GM21825 (cell line): ENCODE results near the gene MYH10.

Experiments used
- ATAC-seq: cut with Tn5 transposase; IDR thresholded peaks from one replicate; pipeline ENCODE4 v1.9.1; 2021; ENCODE audit warnings: mild to moderate bottlenecking, moderate library complexity; ENCODE audit not compliant: unreplicated experiment

The MYH10 gene

DNA sequence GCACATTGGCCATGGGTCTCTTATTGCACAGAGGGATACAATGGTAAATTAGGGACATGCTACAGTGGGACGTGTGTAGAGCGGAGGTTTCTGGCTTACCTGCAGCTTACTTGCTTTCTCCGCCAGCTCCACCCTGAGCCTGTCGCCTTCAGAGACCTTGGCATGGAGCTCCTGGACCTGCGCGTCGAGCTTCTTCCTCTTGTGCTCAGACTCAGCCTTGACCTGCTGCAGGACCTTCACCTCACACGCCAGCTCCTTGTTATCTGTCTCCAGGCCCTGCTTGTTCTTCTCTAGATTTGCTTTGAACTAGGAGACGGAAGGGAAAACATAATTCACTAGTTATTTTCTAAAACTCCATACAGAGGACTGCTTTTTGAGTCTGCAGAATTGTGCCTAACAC, 131.4 kb downstream of the MYH10 start:
- no peak for ATAC-seq

DNA sequence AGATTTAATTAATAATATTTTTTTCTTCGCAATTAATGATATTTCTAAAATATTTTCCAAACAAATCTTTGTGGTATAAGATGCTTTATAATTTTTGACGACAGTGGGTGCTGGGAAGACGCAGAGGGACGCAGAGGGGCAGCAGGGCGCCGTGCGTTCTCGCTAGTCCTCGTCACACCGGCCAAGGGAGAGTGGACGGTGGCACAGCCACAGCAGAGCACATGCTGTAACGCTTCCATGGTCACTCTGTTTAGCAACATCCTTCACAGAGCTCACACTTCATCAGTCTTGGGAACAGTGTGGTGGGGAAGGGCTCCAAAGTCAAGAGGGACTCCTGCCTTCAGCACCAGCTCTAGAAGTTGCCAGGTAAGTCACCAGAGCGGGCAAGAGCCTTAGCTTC, 134.4 kb downstream of the MYH10 start:
- no peak for ATAC-seq

DNA sequence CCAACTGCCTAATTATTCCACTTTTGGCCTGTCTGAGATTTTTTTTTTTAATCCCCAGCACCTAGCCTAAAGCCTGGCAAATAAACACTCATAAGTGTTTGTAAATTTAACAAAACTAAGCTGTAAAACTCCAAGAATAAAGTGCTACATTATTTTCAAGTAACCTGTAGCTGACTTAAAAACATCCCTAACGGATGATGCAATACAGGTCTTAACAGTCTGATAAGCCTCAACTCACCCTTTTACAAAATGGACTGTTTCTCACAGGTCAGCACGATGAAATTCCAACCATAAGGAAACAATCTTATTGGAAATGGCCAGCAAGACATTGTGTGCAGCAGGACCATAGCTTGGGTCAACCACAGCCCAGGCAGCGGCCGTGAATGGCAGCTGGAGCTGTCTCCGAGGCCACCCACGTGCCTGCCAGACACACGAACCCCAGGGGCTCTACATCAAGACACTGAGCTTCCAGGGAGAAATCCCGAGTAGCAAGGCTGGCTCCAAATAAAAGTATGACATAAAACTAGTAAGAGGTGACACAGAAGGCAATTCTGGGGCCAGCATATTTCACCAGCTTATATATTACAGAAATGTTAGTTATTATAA, 135.9 kb downstream of the MYH10 start:
- ATAC-seq, result no peak

DNA sequence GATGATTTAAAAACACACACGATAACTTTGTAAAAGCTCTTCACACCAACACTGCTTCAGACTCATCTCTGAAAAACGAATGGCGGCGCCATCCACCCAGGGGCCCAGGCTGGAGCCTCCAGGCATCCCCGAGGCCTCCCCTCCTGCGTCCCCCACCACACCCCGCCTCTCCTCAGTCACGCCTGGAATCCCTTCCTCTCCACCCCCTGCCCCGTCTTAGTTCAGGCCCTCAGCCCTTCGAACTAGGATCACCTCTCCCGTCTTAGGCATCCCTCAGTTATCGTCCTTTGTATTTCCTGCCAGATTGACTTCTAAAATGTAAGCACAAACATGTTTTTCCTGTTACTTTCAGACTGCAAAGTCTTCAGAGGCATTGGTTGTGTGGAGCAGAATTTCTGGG, 136.5 kb downstream of the MYH10 start:
- no peak for ATAC-seq

DNA sequence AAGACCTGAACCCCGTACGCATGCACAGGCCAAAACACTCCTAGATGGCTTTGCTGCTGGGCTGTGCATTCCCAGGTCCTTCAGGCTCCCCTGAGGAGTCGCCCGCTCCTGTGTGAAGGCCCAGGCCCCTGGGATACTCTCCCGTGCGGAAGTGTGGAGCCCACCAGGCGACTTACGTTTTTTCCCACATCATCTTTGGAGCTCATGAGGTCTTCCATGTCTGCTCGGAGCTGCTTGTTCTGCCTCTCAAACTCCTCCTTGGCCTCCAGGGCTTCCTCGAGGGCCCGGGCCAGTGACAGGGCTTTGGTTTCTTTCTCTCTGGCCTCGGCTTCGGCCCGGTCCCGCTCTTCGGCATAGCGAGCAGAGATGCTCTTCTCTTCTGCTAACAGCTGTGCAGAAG, 138.4 kb downstream of the MYH10 start:
- no peak for ATAC-seq

DNA sequence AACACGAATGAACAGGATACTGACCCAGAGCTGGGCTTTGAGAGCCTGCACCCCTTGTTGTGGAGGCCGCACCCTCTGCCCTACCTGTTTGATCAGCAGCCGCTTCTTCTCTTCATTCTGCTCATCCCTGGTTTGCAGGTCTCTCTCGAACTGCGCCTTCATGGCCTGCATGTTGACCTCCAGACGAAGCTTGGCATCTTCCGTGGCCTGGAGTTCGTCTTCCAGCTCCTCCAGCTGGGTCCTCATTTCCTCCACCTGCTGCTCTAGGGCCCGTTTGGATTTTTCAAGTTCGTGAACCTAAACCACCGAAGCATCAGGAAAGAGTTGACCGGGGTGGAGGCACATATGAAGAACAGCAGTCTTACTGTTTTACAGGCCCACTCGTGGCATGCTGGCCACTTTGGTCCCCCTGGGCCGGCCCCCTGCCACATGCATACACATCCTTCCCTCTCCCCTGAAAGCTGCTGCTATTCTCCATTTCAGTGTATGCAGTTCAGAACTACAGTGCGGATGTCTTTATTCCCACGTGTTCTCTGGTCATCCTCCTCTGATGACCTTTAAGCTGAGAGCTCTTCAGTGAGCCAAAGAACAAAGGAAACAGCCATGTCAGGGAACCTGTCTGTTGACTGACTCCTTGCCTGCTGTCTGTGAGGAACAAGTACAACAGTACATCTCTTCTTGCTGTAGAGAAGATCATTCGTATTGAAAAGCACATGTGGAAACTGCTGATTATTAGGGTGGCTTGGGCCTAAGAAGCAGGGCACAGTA, 140.1 kb downstream of the MYH10 start:
- ATAC-seq, result no peak

DNA sequence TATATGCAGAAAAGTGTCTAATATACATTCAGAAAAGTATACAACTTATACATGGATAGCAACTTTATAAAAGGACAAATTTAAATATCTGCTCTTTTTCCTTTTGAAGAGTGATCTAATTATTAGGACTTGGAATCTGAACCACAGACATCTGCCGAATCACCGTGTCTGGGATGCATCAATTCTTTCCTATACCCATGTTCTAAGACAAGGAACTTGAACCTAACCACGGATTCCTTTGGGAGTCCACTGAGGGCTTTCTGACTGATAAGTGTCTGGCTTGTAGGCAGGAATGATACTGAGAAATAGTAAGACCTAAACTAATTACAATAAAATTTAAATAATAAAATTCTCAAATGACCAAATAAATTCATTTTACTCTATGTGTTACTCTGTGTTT, 140.7 kb downstream of the MYH10 start:
- ATAC-seq, result no peak

DNA sequence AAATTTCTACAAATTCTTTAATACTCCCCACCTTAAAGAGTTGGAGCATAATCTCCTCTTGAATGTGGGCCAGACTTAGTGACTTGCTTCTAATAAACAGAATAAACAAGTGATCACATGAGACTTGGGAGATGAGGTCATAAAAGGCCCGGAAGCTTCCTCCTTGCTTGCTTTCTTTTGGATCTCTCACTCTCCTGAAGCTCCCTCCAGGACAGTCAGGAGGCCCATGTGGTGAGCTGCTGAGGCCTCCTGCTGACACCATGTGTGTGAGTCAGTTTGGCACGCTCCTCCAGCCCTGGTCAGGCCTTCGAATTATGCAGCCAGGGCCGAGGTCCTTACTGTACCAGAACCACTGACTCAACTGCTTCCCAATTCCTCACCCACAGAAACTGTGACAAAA, 141.6 kb downstream of the MYH10 start:
- no peak for ATAC-seq

DNA sequence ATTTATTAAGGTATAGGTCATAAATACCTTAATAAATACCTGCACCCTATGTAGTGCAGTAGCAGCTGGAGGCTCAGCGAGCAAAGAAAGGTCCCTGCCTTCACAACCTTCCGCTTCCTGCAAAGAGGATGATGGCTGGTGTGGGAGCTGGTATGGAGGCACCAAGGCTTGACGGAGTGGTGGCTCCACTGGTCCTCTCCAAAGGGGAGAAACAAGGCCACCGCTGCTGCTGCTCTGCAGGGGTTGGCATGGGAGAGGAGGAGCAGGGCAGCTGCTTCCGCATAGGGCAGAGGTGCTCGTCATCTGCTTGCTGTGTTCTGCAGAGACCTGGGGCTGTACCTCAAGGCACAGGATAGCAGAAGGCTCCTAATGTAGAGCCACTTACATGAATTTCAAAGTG, 142.0 kb downstream of the MYH10 start:
- ATAC-seq, result no peak

DNA sequence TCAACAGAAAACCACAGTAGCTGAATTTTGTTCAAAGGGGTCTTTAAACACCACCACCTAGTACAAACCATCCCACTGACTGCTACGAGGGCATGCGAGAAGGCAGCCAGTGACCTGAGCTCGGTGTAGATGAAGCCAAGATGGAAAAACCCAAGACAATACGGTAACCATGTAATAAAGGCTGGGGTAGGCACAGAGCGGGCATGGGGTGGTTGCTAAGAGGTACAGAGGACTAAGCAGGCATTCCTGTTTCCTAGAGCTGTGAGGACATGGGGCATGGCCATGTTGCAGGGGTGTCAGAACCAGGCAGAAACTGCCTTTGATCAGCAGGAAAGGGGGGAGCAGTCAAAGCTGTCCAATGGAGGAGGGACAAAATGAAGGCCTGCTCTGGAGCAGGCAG, 142.8 kb downstream of the MYH10 start:
- ATAC-seq, result no peak

DNA sequence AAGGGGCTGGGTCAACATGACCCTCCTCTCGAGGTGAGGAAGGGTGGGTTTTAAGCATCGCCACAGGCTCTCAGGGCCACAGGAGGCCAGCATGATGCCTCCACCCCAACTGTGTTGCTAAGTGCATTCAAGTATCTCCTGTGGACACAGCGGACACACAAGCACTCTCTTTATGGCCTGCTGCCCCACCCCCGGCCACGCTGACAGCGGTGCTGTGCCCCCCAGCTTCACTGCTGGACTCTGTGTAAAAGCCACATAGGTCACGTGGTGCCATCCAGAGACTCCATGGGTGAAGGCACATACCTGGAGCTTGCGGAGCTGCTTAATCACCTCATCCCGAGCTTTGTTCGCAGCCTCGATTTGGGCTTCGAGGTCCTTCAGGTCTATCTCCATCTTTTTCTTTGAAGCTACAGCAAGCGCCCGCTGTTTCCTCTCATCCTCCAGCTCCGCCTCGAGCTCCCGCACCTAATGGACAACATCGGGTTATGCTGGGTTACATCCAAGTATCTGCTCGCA, 143.3 kb downstream of the MYH10 start:
- no peak for ATAC-seq

DNA sequence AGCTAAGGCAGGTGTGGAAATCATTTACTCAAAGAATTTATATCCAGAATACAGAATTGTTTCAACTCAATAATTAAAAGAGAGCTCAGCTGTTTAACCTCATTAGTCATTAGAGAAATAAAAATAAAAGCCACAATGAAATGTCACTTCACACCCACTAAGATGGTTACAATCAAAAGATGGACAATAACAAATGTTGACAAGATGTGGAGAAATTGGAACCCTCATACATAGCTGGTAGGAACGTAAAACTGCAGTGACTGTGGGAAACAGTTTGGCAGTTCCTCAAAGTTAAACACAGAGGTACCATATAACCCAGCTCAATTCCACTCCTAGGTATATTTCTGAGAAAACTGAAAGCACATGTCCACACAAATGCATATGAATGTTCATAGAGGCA, 145.0 kb downstream of the MYH10 start:
- no peak for ATAC-seq

DNA sequence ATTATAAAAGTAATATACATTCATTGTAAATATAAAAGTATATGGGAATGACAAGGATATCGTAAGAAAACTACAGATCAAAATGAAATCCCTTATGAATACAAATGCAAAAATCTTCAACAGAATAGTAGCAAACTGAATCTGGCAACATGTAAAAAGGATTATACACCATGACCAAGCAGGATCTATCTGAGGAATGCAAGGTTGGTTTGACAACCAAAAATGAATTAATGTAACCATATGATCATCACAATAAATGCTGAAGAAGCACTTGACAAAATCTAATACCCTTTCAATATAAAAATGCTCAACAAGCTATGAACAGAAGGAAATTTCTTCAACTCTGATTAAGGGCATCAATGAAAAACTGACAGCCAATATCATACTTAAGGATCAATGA, 146.1 kb downstream of the MYH10 start:
- no peak for ATAC-seq

DNA sequence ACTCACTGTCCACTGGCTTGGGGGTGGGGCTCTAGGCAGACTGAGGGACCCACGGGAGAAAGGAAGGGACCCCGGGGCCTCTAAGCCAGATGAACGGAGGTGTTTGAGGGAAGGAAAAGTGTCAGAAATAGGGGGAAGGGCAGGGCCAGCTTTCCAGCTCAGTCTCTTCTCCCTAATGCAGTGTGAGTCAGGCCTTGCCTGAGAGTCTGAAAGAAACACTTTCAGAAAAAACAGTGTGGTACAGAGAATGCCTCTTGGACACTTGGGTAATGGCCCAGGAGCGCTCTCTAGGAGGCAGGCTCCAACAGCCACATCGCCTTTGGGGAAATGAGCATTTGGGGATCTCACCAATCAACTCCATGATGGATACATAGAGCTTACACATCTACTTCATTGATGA, 148.0 kb downstream of the MYH10 start:
- ATAC-seq, result no peak

DNA sequence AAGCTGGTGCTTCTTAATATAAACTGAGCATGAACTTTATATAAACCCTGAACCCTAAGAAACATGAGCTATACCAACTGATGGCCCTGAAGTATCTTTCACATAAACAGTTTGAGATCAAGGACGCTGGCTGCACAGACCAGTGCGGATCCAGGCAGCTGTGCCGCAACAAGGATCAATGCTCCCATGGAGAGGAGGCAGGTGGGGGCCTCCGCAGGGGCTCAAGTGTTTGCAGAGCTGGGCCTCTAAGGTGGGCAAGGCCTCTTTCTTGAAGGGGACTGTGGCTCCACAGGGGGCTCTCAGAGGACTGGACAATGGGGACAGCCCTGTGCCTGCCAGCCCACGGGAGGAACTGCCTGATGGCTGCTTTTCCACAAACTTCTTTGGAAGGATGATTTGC, 148.8 kb downstream of the MYH10 start:
- ATAC-seq, result no peak

DNA sequence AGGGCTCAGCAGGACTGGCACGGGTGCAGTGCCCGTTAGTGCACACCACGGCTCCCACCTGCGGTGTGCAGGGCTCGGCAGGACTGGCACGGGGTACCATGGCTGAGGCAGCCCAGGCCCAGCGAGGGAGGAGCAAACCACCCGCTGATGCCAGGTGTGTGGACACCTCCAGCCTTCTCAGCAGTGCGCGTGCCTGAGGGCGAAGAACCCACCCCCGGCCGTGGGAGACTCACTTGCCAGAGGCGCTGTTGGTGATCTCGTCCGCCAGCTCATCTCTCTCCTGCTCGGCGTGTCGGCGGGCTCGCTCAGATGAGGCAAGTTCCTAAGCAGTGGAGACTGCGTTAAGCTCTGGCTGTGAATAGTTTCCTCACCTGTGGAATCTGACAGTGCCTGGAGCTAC, 149.4 kb downstream of the MYH10 start:
- ATAC-seq, result no peak

DNA sequence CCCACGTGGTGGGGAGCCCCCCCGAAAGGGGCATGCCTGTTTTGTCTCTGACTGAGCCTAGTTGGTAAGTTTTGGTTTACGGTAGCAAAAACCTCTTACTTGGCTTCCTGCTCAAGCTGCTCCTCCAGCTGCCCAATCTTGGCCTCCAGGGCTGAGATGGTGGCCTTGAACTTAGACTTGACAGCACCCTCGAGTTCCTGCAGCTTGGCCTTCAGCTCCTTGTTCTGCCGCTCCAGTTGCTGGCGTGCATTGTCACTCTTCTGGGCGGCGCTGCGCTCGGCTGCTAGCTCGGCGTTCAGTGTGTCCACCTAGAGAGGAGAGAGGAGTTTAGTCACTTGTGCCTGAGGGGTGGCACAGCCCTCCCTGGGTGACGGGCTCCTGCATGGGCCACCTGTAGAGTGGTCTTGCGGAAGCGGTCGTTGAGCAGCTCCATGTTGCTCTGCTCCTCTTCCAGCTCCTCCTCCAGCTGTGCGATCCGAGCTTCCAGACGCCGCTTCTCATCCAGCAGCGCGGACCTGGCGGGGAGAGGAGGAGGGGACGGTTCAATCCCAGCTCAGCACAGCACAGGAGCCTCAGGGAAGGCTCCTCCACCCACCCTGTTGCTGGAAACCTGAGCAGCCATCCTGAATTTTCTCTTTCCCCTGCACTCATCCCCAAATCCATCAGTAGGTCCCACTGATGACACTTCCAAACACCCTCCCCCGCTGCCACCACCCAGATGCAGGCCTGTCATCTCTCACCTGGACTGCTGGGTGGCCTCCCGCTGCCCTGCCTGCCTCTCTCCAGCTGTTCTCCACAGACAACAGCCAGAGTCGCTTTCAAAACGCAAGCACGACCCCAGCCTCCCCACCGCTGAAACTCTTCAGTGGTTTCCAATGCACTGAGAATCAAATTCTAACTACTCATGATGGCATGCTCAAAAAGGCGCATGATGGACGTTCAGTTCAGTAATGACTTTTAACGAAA, 150.2 kb downstream of the MYH10 start:
- no peak for ATAC-seq

DNA sequence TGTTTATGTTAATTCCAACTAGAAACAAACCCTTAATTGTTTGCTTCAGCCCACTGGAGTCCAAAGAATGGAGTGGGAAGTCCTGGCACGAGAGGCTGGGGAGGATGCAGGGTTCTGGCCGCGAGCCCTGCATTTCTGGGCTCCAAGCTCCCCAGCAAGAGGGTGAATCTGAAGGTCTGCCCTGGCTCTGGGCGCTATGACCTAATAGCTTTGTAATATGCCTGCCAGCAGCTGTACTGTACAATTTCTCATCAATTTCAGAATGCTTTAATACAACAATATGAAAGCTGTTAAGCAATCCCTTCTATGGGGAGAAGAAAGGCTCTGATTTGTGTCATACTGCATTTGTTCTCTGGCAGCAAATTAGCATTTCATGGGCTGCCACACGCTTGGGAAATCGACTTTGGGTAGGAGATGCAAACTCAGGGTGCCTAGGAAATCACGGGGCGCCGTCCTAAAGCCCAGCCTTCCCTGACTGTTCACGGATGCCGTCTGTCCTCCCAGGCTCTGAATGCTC, 151.0 kb downstream of the MYH10 start:
- ATAC-seq, result no peak

DNA sequence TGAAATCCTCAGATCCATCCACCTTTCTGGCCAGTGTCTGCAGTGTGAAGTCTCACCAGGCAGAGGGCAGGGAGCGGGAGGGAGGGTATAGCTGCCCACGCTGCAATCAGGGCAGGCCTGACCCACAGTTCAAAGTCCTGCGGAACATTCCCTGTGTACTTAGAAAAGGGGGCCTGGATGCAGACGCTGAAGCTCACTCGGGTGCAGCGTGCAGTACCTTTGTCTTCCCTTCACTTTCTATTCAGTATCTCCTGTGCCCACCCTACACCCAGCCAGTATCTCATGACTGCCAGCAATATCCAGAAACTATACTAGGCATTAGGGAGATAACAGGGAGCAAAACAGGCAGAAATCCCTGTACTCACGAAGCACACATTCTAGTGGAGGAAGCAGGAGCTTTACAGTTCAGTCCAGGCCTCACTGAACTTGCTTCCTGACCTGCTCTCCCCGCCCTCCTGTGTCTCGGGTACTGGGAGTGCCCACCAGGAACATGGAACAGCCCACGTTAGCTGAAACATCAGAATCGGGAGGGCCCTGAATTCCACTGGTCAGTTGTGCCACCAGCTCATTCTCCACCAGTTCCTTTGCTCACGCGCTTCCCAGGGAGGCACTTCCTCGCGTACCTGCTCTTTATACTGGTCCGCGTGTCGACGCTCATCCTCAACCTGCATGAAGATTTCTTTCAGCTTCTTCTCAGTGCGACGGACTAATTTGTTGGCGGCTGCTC, 152.6 kb downstream of the MYH10 start:
- no peak for ATAC-seq

DNA sequence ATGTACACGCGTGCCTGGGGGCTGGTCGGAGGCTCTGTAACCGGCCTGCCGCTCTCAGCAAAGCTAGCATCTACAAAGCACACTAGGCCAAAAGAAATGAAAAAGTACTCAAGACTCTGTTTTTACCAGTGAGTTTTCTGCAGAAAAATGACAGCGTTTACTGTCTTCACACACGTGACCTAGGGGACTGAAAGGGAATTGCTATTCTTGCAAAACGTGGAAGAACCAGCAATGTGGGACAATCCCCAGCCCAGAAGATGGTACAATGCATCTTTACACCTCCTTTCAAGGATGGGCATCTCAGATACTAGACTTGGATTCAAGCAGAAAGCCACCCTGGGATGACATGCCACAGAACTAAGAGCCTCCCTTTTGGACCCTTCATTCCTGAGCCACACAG, 153.4 kb downstream of the MYH10 start:
- no peak for ATAC-seq

DNA sequence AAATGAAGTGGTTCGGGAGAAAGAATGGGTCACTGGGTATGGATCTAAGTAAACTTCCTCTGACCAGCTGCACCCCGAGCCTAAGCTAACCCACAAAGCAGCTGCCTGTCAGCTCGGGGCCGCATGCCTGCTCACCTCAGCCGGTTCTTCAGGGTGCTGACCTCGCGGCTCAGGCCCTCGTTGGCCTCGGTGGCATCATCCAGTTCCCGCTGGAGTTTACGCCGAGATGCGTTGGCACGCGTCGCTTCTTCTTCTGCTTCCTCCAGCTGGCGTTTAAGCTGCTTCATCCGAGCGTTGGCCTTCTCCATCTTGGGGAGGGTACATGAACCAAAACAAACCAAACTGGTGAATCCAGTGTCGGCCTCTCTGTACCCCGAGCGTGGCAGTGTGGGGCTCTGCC, 153.8 kb downstream of the MYH10 start:
- no peak for ATAC-seq
